NCI-H2196 (cell line): Measurements from ENCODE around the gene ZFHX3.
"Not testable (repeated sequence)": the region's sequence is repeated elsewhere in the genome, so short reads cannot be mapped to it uniquely, and the experiment has no call there.

Experiments used
- DNase-seq: peaks from one replicate; lab custom pipeline; 2025; ENCODE audit not compliant: unreplicated experiment; lab: John Stamatoyannopoulos, UW

The ZFHX3 gene, protein sequence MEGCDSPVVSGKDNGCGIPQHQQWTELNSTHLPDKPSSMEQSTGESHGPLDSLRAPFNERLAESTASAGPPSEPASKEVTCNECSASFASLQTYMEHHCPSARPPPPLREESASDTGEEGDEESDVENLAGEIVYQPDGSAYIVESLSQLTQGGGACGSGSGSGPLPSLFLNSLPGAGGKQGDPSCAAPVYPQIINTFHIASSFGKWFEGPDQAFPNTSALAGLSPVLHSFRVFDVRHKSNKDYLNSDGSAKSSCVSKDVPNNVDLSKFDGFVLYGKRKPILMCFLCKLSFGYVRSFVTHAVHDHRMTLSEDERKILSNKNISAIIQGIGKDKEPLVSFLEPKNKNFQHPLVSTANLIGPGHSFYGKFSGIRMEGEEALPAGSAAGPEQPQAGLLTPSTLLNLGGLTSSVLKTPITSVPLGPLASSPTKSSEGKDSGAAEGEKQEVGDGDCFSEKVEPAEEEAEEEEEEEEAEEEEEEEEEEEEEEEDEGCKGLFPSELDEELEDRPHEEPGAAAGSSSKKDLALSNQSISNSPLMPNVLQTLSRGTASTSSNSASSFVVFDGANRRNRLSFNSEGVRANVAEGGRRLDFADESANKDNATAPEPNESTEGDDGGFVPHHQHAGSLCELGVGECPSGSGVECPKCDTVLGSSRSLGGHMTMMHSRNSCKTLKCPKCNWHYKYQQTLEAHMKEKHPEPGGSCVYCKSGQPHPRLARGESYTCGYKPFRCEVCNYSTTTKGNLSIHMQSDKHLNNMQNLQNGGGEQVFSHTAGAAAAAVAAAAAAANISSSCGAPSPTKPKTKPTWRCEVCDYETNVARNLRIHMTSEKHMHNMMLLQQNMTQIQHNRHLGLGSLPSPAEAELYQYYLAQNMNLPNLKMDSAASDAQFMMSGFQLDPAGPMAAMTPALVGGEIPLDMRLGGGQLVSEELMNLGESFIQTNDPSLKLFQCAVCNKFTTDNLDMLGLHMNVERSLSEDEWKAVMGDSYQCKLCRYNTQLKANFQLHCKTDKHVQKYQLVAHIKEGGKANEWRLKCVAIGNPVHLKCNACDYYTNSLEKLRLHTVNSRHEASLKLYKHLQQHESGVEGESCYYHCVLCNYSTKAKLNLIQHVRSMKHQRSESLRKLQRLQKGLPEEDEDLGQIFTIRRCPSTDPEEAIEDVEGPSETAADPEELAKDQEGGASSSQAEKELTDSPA (N-terminal part only)

GRCh38 chr16:73047536-73048291, at the start of gene ZFHX3:
ZFHX3 (minus strand) TSS chr16:73048128; CDS start chr16:72960145, 87,983 bp downstream.
- peak; percentile 39 for DNase-seq

- DNase-seq, result no peak
Measured at GRCh38 chr16:73096510-73096909, 48.6 kb upstream of the ZFHX3 start.

- peak; percentile 5 for DNase-seq
Measured at GRCh38 chr16:73095885-73096421, 48.0 kb upstream of the ZFHX3 start.

GRCh38 chr16:73095142-73095820, 47.4 kb upstream of the ZFHX3 start:
- no peak for DNase-seq

- no peak for DNase-seq
Measured at GRCh38 chr16:73094371-73094770, 46.4 kb upstream of the ZFHX3 start.

DNA sequence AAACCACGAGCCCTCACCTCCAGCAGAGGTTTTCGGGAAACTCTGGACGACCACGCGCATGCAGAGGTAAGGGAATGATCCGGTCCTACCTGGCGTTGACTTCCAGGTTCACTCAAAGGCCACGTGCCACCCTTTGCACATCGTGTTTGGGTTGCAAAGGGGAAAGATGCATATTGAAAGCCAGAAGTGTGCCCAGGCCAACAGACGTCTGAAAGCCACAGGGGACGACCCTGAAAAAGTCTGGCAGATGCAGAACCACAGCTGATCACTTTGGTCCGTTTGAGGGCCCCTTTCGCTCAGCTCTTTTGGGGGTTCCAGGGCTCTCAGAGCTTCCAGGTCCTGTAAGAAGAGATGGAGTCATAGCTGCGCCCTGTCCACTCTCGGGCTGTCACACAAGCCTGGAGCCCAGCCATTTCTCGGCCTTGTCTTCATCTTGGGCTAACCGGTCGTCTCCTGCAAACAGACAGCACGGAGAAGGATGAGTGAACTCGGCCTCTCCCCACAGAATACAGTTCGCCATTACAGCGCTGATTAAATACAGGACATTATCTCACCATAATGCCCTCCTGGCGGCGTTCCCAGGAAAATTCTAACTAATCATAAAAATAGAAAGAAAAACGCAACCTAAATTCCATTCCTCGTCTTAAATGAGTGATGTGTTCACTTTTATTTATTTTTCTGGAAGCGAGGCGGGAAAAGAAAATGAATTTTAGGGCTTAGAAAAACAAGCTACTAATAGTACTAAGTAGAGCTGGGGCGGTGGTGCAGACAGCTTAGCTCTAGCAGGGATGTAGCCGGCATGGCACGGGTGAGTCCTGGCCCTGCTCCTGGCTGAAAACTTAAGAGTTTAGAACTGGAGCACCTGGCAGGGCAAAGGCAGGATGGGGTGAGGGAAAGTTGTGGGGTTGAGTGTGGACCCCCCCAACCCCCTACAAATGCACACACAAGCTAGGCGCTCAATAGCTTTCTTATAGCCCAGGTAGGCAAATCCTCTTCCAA, 45.5 kb upstream of the ZFHX3 start:
- DNase-seq, result no peak

DNA sequence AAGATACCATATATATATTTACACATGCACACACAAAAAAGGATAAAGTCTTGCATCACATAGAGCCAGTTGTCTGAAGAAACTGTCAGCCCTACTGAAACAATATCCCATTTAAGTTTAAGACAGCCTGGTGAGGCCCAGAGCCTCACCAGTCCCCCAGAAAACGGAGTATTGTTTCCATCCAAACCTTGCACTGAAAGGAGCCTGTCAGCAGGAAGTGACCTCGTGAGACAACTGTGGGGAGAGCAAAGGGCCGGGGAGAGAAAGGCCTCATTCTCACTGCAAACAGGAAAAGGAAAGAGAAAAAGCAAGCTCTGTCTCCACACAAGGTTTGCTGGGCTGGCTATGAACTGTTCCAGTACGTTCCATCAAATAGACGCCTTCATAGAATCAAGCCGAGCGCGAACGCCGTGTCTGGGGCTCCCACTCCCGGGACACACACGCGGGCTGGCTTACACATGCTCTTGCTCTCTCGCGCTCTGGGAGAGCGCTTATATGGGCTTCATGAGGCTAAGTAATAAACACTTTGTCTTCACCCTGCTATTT, 44.4 kb upstream of the ZFHX3 start:
- DNase-seq, result no peak

DNA sequence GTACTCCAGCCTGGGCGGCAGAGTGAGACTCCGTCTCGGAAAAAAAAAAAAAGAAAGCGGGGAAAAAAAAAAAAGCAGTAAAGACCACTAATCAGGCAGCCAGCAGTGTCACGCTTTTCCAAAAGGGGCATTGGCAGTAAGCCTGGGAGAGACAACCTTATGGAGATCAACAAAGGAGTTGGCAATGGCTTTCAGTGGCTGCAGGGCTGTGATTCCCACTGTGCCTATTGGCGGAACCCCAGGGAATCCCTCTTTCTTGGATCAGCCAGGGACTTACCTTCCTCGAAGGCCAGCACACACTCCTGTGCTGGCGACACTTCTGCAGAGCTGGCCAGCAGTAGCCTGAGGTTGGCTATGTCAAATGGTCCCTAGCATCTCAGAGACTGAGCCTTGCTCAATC, 43.2 kb upstream of the ZFHX3 start:
- no peak for DNase-seq

DNA sequence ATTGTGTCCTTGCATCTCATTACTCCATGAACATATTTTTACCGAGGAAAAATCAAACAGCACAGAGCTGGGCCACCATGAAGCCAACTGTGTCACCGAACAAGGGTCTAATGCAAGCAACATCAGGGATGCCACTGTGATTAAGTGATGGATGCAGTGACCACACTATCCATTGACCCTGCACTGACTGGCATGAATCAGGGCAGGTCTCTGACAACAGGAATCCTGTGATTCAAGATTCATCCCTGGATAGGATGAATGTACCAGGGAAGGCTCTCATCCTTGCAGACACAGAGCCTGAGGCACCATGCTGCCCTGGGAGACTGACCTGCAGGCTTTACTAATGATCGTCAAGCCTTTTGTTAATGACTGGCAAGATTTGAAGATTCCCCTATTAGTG, 41.5 kb upstream of the ZFHX3 start:
- DNase-seq, result no peak

- no peak for DNase-seq
Measured at GRCh38 chr16:73086108-73086507, 38.2 kb upstream of the ZFHX3 start.

DNA sequence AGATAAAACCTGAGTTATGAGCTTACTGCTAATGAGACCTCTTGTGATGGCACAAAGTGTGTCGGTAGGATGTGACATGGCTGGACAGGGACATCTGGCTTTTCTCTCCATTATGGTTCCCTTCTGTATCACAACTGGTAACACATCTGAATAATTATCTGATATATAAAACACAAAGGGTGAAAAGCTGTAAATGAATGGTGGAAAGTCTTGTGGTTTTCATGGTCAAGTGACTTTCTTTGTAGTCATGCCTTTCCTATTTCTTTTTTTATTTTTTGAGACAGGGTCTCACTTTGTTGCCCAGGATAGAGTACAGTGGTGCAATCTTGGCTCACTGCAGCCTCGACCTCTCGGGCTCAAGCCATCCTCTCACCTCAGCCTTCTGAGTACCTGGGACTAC, 35.3 kb upstream of the ZFHX3 start:
- no peak for DNase-seq

DNA sequence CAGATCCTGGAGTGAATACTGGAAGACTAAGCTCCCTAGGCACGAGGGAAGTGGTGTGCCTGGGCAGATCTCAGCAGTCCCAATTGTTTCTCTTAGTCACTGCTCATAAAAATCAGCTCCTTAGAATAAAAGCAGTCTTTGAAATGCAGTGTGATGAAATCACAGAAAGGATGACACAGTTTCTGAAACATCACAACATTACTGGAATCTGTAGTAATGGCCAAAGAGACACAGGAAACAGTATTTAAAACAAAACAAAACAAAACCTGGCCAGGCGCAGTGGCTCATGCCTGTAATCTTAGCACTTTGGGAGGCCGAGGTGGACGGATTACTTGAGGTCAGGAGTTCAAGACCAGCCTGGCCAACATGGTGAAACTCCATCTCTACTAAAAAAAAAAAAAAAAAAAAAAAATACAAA, 34.7 kb upstream of the ZFHX3 start:
- not testable (repeated sequence) for DNase-seq

DNA sequence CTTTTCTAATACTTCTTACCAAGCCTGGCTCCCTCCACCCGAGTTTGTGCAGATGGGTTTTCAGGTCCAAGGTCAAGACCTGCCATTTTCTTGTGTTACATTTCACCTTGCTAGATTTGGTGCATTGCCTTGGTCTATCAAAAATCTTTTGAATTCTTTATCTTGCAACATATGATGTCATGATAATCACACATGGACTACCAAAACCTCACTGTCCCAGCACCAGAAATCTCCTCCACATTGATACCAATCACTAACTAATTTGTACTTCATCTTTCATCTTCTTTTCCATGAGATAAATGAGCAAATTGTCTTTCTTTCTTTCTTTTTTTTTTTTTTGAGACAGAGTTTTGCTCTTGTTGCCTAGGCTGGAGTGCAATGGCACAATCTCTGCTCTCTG, 33.0 kb upstream of the ZFHX3 start:
- no peak for DNase-seq

DNA sequence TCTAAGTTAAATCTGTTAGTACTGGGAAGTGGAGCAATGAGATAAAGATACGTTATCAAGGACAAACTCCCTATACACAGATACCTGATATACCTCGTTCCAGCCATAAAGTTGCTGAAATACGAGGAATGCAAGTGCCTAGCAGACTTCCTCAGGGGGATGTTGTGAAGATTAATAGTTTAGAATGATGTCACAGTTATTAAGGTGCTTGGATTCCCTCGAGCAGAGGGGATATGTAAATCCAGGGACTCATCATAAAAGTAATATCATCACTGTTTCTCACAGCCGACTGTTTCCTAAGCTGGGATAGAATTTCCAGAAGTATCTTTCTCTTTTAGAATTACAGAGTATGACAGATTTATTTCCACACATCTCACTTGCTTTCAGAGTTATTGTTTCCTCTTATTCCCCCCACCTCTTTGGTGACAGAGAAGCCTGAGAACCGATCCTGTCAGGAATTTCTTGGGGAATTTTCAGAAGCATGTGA, 28.4 kb upstream of the ZFHX3 start:
- DNase-seq, result no peak

GRCh38 chr16:73074382-73074781, 26.5 kb upstream of the ZFHX3 start:
- DNase-seq, result no peak

GRCh38 chr16:73072051-73072450, 24.1 kb upstream of the ZFHX3 start:
- not testable (repeated sequence) for DNase-seq

DNA sequence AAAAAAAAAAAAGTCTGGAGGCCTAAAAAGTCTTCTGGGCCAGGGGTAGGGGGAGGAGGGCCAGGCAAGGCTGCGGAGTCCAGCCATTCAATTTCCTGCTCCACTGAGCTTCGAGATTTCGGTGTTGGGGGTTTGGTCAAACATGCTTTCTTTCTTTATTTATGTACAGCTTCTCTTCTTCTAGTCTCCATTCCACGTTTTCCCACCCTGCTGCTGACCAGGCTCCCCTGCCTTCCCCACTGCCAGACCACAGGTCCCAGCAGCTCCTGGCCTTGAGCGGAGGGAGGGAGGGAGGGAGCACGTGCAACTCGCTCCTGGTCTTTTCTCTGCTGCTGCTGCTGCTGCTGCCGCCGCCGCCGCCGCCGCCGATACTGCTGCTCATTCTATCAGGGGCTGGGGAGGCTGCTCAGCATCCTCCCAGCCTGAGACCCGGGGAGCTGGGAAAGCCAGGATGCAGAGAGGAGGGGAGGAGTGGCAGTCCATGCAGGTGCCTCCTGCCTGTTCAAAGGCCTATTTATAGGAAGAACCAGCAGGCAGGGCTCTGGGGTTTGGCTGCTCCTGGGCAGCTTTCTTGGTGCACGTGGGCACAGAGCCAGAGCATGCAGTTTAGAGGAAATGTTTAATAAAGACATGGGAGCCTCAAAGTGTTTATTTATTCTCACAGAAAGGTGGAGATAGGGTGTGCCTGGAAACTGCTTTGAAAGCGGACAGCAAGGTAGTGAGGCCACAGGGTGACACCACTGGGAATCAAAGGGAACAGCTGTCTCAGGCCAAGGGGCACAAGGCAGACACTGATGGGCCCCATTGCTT, 23.4 kb upstream of the ZFHX3 start:
- peak; percentile 56 for DNase-seq
